IMR-90 (cell line): Measurements from ENCODE around the gene CHST3. TPM values are rescaled to one million over a fixed set of nuclear protein-coding genes. Genes with fewer than 3 reads are reported as not detected.

Source experiments
- ATAC-seq: fragments of 200-7000 bp; cut with Tn5 transposase; 2 replicates; pipeline ENCODE4 v1.9.1; 2020; ENCODE audit warnings: low read depth, mild to moderate bottlenecking, moderate library complexity
- BruUV-seq: library from RNA; stranded (reverse); fragments of 400-500 nt; replicated peaks from 2 replicates; lab custom pipeline; 2021; lab: Mats Ljungman, UMichigan
- CTCF ChIA-PET: fragments of 300-600 bp; formaldehyde crosslinking; extraction: SDS; loops from one replicate; lab custom pipeline; 2021; ENCODE audit warnings: antibody characterized with exemption; lab: Yijun Ruan, JAX
- POLR2A ChIA-PET: fragments of 300-600 bp; sonication (Branson Sonifier 250); formaldehyde crosslinking; loops from one replicate; lab custom pipeline; 2022; ENCODE audit warnings: antibody characterized with exemption; ENCODE audit not compliant: unreplicated experiment; lab: Charles Lee
- DNase-seq: peaks from one replicate; pipeline ENCODE4 v3.0.0; 2013
- H2AFZ ChIP-seq: replicated peaks from 2 replicates; pipeline ENCODE3; 2013; ENCODE audit warnings: low read length, mild to moderate bottlenecking; ENCODE audit not compliant: poor library complexity
- H2AK5ac ChIP-seq: 2 replicates; pipeline ENCODE4 v1.6.1; 2013; ENCODE audit warnings: low read depth, low read length, inconsistent platforms
- H2AK9ac ChIP-seq: replicated peaks from 2 replicates; pipeline ENCODE3; 2013; ENCODE audit warnings: mild to moderate bottlenecking, low read depth, low read length, moderate library complexity; ENCODE audit not compliant: poor library complexity
- H2BK120ac ChIP-seq: 2 replicates; pipeline ENCODE4 v1.6.1; 2013; ENCODE audit warnings: low read depth, low read length, inconsistent platforms
- H2BK15ac ChIP-seq: 3 replicates; pipeline ENCODE4 v1.6.1; 2013; ENCODE audit warnings: low read depth, low read length, inconsistent platforms
- H2BK20ac ChIP-seq: 2 replicates; pipeline ENCODE4 v1.6.1; 2013; ENCODE audit warnings: low read depth, mild to moderate bottlenecking, inconsistent platforms, low read length, moderate library complexity
- H2BK5ac ChIP-seq: 2 replicates; pipeline ENCODE4 v1.6.1; 2013; ENCODE audit warnings: mild to moderate bottlenecking, low read depth, low read length, inconsistent platforms; ENCODE audit not compliant: poor library complexity, severe bottlenecking
- H3K14ac ChIP-seq: replicated peaks from 2 replicates; pipeline ENCODE4 v1.6.1; 2013; ENCODE audit warnings: low read depth, low read length, inconsistent platforms
- H3K18ac ChIP-seq: 2 replicates; pipeline ENCODE4 v1.6.1; 2013; ENCODE audit warnings: low read depth, low read length, control low read depth
- H3K23ac ChIP-seq: 2 replicates; pipeline ENCODE4 v1.6.1; 2013; ENCODE audit warnings: low read depth, low read length, inconsistent platforms
- H3K27ac ChIP-seq: 2 replicates; pipeline ENCODE4 v1.5.1; 2013; ENCODE audit warnings: mild to moderate bottlenecking, control low read depth, low read length; ENCODE audit not compliant: insufficient read depth
- H3K27me3 ChIP-seq: 2 replicates; pipeline ENCODE4 v1.6.1; 2013; ENCODE audit warnings: low read length; ENCODE audit not compliant: control insufficient read depth, insufficient read depth
- H3K36me3 ChIP-seq: 2 replicates; pipeline ENCODE4 v1.6.1; 2013; ENCODE audit warnings: low read length, mixed read lengths; ENCODE audit not compliant: control insufficient read depth, insufficient read depth
- H3K4ac ChIP-seq: 2 replicates; pipeline ENCODE4 v1.6.1; 2013; ENCODE audit warnings: low read depth, low read length, inconsistent platforms
- H3K4me1 ChIP-seq: 2 replicates; pipeline ENCODE4 v1.6.1; 2013; ENCODE audit warnings: low read length, mixed read lengths; ENCODE audit not compliant: control insufficient read depth, insufficient read depth
- H3K4me2 ChIP-seq: 2 replicates; pipeline ENCODE4 v1.6.1; 2013; ENCODE audit warnings: low read depth, mild to moderate bottlenecking, control low read depth, low read length, moderate library complexity
- H3K4me3 ChIP-seq: 2 replicates; pipeline ENCODE4 v1.5.1; 2013; ENCODE audit warnings: low read depth, mild to moderate bottlenecking, control low read depth, low read length, moderate library complexity; ENCODE audit not compliant: insufficient read depth
- H3K56ac ChIP-seq: 2 replicates; pipeline ENCODE4 v1.6.1; 2013; ENCODE audit warnings: low read length, inconsistent platforms; ENCODE audit not compliant: insufficient read depth; ENCODE audit errors: extremely low read depth
- H3K79me1 ChIP-seq, 2 experiments: 2 replicates each; pipeline ENCODE4 v1.6.1; 2013; ENCODE audit warnings: low read length in 2 of 2, inconsistent platforms in 1 of 2, low read depth in 1 of 2
- H3K9ac ChIP-seq: 2 replicates; pipeline ENCODE4 v1.6.1; 2013; ENCODE audit warnings: low read depth, low read length, control low read depth
- H3K9me1 ChIP-seq: 2 replicates; pipeline ENCODE4 v1.6.1; 2013; ENCODE audit warnings: low read length, inconsistent platforms; ENCODE audit not compliant: insufficient read depth
- H3K9me3 ChIP-seq: 2 replicates; pipeline ENCODE4 v1.6.1; 2013; ENCODE audit warnings: low read length; ENCODE audit not compliant: control insufficient read depth, insufficient read depth
- H4K20me1 ChIP-seq: 2 replicates; pipeline ENCODE4 v1.6.1; 2013; ENCODE audit warnings: low read length, inconsistent platforms; ENCODE audit not compliant: insufficient read depth
- H4K5ac ChIP-seq: 2 replicates; pipeline ENCODE4 v1.6.1; 2013; ENCODE audit warnings: mild to moderate bottlenecking, low read depth, low read length, control low read depth
- H4K8ac ChIP-seq, 2 experiments: 2 replicates each; pipeline ENCODE4 v1.6.1; 2013; ENCODE audit warnings: low read depth in 2 of 2, low read length in 2 of 2, control low read depth in 1 of 2, inconsistent platforms in 1 of 2
- H4K91ac ChIP-seq: 2 replicates; pipeline ENCODE4 v1.6.1; 2013; ENCODE audit warnings: low read depth, low read length, inconsistent platforms; ENCODE audit not compliant: insufficient read depth
- BHLHE40 ChIP-seq: fragments of 150-350 bp; IDR thresholded peaks from 2 replicates; pipeline ENCODE4 v1.6.1; 2016; ENCODE audit warnings: mild to moderate bottlenecking, low read depth, low read length
- CTCF ChIP-seq: conservative IDR thresholded peaks from 2 replicates; pipeline ENCODE4 v1.5.1; 2012; ENCODE audit warnings: mild to moderate bottlenecking, low read depth, low read length, improper control_type of control experiment
- ELK1 ChIP-seq: fragments of 150-350 bp; IDR thresholded peaks from 2 replicates; pipeline ENCODE4 v1.6.1; 2016; ENCODE audit warnings: low read depth, mild to moderate bottlenecking, low read length, moderate library complexity, borderline replicate concordance
- MAFK ChIP-seq: IDR thresholded peaks from 2 replicates; pipeline ENCODE4 v1.6.1; 2012; ENCODE audit warnings: low read depth, low read length, improper control_type of control experiment
- WGBS, 2 experiments: methylation state at CpG; one replicate each; pipeline versions ENCODE4 v1.1.5 to v1.1.7; 2013; ENCODE audit warnings: missing lambda C conversion rate in 2 of 2; ENCODE audit not compliant: insufficient read length in 1 of 2; ENCODE audit errors: extremely low coverage in 2 of 2; 5-methylcytosine and 5-hydroxymethylcytosine counted together
- dilution Hi-C: fragments of 300-500 bp; cut with HindIII; formaldehyde crosslinking; loops from one replicate; pipeline ENCODE4 v1.14.3; 2018; ENCODE audit warnings: low sequenced_read_pairs; ENCODE audit not compliant: unreplicated experiment
- in situ Hi-C: fragments of 300-500 bp; cut with MboI; formaldehyde crosslinking; loops from 3 replicates; pipeline ENCODE4 v1.14.3; 2019; ENCODE audit warnings: low sequenced_read_pairs, inconsistent platforms, mixed read lengths
- intact Hi-C: fragments of 100-400 bp; cut with micrococcal nuclease; formaldehyde crosslinking; loops from 2 replicates; pipeline ENCODE4 v1.10.0; 2022
- polyA plus RNA-seq, 3 experiments: library from polyadenylated mRNA; depleted of rRNA; stranded (reverse); fragments of >200 nt; gene quantifications; 2 replicates each; pipeline ENCODE4 v1.2.3, GENCODE V29; 2012; ENCODE audit warnings: low replicate concordance in 1 of 3
- total RNA-seq: library from RNA; depleted of rRNA; stranded (reverse); fragments of >200 nt; gene quantifications from 2 replicates; pipeline ENCODE4 v1.2.3, GENCODE V29; 2012

The CHST3 gene
- total and polyA plus RNA-seq, 2 of the 4 experiments (the other 2 are of a cell fraction), result 8.6 to 9.0 TPM

- H3K56ac ChIP-seq, result no peak overlapping the region
- no peak overlapping the region for H2BK15ac ChIP-seq
- dilution Hi-C loops (no loop called here), in situ Hi-C loops (no loop called here), intact Hi-C loops (no loop called here)
- H4K8ac ChIP-seq, result no peak overlapping the region
- DNase-seq (no peak), ATAC-seq (no peak)
- no peaks in the 10 kb centered on the region for H3K9me3 ChIP-seq
- H3K4me1 ChIP-seq, result peaks cover 41% of the 10 kb centered on the region
- no peak overlapping the region for H2BK5ac ChIP-seq
- no peak overlapping the region for H3K14ac ChIP-seq
- H4K91ac ChIP-seq, result no peak overlapping the region
- no peak overlapping the region for H2AFZ ChIP-seq
- no peak overlapping the region for H4K5ac ChIP-seq
- H3K79me1 ChIP-seq, result peaks cover 43 to 89% of the 10 kb centered on the region in 2 experiments
- no TSS peak for BruUV-seq
- no peak overlapping the region for H2BK120ac ChIP-seq
- H3K4me2 ChIP-seq, result no peak overlapping the region
- no peak for TF ChIP-seq MAFK
- TF ChIP-seq BHLHE40, result no peak
- TF ChIP-seq ELK1, result no peak
- no peak for TF ChIP-seq CTCF
- no peak overlapping the region for H3K18ac ChIP-seq
- H3K36me3 ChIP-seq, result no peaks in the 10 kb centered on the region
- no peak overlapping the region for H3K4ac ChIP-seq
- 100% methylated on average over 1 of the region's 10 CpGs; no CpG with 5 or more reads in 1 of the 2 experiments for WGBS, 2 experiments
- peaks cover 21% of the 10 kb centered on the region for H4K20me1 ChIP-seq
- no peak overlapping the region for H2AK5ac ChIP-seq
- H3K9ac ChIP-seq, result no peak overlapping the region
- peak overlapping the region; percentile 23 for H2AK9ac ChIP-seq
- CTCF ChIA-PET, result no interaction called here
- POLR2A ChIA-PET, result no interaction called here
- H3K9me1 ChIP-seq, result peaks cover 34% of the 10 kb centered on the region
- no peak overlapping the region for H3K23ac ChIP-seq
- H3K4me3 ChIP-seq, result no peak overlapping the region
- H2BK20ac ChIP-seq, result no peak overlapping the region
- no peak overlapping the region for H3K27ac ChIP-seq
- H3K27me3 ChIP-seq, result no peaks in the 10 kb centered on the region
Measured at GRCh38 chr10:71982269-71983178, 18.3 kb downstream of the CHST3 start.
